Measurements from ENCODE around the gene LRIF1.

DNA sequence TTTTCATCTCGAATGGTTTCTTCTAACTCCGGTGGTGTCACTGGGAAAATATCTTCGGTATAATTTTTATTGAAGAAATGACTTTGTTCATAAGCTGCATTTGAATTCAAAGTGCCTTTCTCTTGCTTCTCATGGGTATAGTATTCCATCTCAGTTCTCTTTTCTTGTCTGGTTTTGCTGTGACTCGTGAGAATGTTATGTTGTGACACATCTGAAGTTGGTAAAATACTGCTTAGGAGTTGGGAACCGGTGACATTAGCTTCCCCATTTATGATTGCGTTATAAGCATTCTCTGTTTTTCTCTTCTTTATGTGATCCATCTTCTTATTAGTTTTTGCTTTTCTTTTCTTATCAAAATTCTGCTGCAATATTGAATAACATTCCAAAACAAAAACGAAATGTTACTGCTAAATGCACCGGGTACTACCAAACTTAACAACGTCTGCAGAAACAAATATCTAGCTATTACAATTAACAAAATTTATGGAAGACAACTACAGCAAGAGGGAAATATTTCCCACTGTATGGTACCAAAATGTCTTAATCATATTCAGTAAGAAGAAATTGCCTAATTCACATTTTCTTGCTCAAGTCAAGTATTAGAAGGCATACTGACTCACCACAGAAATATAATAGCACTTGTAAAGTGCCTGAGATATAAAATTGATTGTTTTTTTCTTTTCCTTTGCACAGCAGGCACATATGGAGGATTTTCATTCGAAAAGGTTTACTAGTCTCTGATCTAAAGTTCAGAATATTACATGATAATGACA is 15.5 kb downstream of the LRIF1 start:
- TF ChIP-seq RFX5 (IDR thresholded peaks at IDR 0.05; ENCODE audit: borderline replicate concordance, low read depth, low read length) (no peak), RBBP5 (IDR thresholded peaks at IDR 0.05; ENCODE audit: borderline replicate concordance, low read depth, low read length) (no peak), CHD1 (IDR thresholded peaks at IDR 0.05; ENCODE audit: low read depth, low read length) (no peak), TCF12 (IDR thresholded peaks at IDR 0.05; ENCODE audit: low read depth, low read length) (no peak)
- TF ChIP-seq, protein P1, sequence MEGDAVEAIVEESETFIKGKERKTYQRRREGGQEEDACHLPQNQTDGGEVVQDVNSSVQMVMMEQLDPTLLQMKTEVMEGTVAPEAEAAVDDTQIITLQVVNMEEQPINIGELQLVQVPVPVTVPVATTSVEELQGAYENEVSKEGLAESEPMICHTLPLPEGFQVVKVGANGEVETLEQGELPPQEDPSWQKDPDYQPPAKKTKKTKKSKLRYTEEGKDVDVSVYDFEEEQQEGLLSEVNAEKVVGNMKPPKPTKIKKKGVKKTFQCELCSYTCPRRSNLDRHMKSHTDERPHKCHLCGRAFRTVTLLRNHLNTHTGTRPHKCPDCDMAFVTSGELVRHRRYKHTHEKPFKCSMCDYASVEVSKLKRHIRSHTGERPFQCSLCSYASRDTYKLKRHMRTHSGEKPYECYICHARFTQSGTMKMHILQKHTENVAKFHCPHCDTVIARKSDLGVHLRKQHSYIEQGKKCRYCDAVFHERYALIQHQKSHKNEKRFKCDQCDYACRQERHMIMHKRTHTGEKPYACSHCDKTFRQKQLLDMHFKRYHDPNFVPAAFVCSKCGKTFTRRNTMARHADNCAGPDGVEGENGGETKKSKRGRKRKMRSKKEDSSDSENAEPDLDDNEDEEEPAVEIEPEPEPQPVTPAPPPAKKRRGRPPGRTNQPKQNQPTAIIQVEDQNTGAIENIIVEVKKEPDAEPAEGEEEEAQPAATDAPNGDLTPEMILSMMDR (IDR thresholded peaks at IDR 0.05; ENCODE audit: control extremely low read depth in 1 of 3, insufficient read depth in 1 of 3, low read depth in 1 of 3, low read length in 3 of 3) = no peak
